Liver (tissue), 3 donors: ENCODE measurements around the gene CHM.

Source experiments
- FOXA1 ChIP-seq: IDR thresholded peaks from 2 replicates; pipeline ENCODE4 v1.6.1; 2016; ENCODE audit warnings: antibody characterized with exemption
- RAD21 ChIP-seq, 2 donors: IDR thresholded peaks; 2 replicates each; pipeline ENCODE4 v1.6.1; 2016; ENCODE audit warnings: antibody characterized with exemption in 2 of 2, mild to moderate bottlenecking in 2 of 2
- SP1 ChIP-seq: IDR thresholded peaks from 2 replicates; pipeline ENCODE4 v1.6.1; 2018; ENCODE audit warnings: antibody characterized with exemption, mild to moderate bottlenecking
- TF ChIP-seq, protein P1 (sequence below): fragments of 150-350 bp; IDR thresholded peaks from 2 replicates; pipeline ENCODE4 v1.5.1; 2017; ENCODE audit warnings: improper control_type of control experiment, low read depth, low read length; ENCODE audit not compliant: missing input control
- TF ChIP-seq, protein P2 (sequence below): IDR thresholded peaks from 2 replicates; pipeline ENCODE4 v1.6.1; 2016; ENCODE audit warnings: antibody characterized with exemption
- TF ChIP-seq, protein P3 (sequence below): IDR thresholded peaks from 2 replicates; pipeline ENCODE4 v1.6.1; 2016; ENCODE audit warnings: antibody characterized with exemption
- donor health status: healthy.
- donor health status: healthy.

- TF ChIP-seq, protein P1, sequence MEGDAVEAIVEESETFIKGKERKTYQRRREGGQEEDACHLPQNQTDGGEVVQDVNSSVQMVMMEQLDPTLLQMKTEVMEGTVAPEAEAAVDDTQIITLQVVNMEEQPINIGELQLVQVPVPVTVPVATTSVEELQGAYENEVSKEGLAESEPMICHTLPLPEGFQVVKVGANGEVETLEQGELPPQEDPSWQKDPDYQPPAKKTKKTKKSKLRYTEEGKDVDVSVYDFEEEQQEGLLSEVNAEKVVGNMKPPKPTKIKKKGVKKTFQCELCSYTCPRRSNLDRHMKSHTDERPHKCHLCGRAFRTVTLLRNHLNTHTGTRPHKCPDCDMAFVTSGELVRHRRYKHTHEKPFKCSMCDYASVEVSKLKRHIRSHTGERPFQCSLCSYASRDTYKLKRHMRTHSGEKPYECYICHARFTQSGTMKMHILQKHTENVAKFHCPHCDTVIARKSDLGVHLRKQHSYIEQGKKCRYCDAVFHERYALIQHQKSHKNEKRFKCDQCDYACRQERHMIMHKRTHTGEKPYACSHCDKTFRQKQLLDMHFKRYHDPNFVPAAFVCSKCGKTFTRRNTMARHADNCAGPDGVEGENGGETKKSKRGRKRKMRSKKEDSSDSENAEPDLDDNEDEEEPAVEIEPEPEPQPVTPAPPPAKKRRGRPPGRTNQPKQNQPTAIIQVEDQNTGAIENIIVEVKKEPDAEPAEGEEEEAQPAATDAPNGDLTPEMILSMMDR: no peak
- TF ChIP-seq SP1: peak; percentile 75
- no peak for TF ChIP-seq FOXA1
- peak in 1 of 2 donors; percentile 18 for TF ChIP-seq RAD21 (IDR thresholded peaks at IDR 0.05)
- TF ChIP-seq, protein P2, sequence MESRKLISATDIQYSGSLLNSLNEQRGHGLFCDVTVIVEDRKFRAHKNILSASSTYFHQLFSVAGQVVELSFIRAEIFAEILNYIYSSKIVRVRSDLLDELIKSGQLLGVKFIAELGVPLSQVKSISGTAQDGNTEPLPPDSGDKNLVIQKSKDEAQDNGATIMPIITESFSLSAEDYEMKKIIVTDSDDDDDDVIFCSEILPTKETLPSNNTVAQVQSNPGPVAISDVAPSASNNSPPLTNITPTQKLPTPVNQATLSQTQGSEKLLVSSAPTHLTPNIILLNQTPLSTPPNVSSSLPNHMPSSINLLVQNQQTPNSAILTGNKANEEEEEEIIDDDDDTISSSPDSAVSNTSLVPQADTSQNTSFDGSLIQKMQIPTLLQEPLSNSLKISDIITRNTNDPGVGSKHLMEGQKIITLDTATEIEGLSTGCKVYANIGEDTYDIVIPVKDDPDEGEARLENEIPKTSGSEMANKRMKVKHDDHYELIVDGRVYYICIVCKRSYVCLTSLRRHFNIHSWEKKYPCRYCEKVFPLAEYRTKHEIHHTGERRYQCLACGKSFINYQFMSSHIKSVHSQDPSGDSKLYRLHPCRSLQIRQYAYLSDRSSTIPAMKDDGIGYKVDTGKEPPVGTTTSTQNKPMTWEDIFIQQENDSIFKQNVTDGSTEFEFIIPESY: no peak
- TF ChIP-seq, protein P3, sequence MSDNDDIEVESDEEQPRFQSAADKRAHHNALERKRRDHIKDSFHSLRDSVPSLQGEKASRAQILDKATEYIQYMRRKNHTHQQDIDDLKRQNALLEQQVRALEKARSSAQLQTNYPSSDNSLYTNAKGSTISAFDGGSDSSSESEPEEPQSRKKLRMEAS: no peak
These were observed 7.5 kb downstream of the CHM start for GRCh38 chrX:86039625-86040568.
